Embryonic facial prominence (tissue), 1 donor: Measurements from ENCODE around the gene GBF1.

Experiments used
- DNase-seq: peaks from one replicate; pipeline ENCODE4 v3.0.0-alpha.2; 2016; ENCODE audit errors: extremely low spot score

Gene GBF1

GRCh38 chr10:102408131-102408727 lies 162.9 kb downstream of the GBF1 start:
- no peak for DNase-seq

GRCh38 chr10:102408728-102409603 lies 163.6 kb downstream of the GBF1 start:
- peak; percentile 58 for DNase-seq

GRCh38 chr10:102409604-102410428 lies 164.5 kb downstream of the GBF1 start:
- DNase-seq = no peak

GRCh38 chr10:102410429-102411073 lies 165.2 kb downstream of the GBF1 start:
- DNase-seq = peak; percentile 40

GRCh38 chr10:102411341-102412255 lies 166.3 kb downstream of the GBF1 start:
- DNase-seq = no peak

GRCh38 chr10:102412293-102412692 lies 167.0 kb downstream of the GBF1 start:
- no peak for DNase-seq

GRCh38 chr10:102413053-102413705 lies 167.8 kb downstream of the GBF1 start:
- DNase-seq = no peak

GRCh38 chr10:102413806-102414561 lies 168.7 kb downstream of the GBF1 start:
- DNase-seq = no peak

GRCh38 chr10:102414749-102415148 lies 169.4 kb downstream of the GBF1 start:
- DNase-seq = no peak

- DNase-seq = no peak
These were observed 171.0 kb downstream of the GBF1 start for GRCh38 chr10:102416283-102416682.

GRCh38 chr10:102416695-102417094 lies 171.4 kb downstream of the GBF1 start:
- DNase-seq = no peak

- DNase-seq = no peak
These were observed 173.4 kb downstream of the GBF1 start, which contains the start of gene PSD for GRCh38 chr10:102418622-102419268. TSS of gene PSD (minus strand) at chr10:102418785. CDS start at chr10:102417038, 1,747 bp downstream.

- no peak for DNase-seq
These were observed 174.2 kb downstream of the GBF1 start for GRCh38 chr10:102419269-102420180.

- DNase-seq = no peak
These were observed 174.9 kb downstream of the GBF1 start for GRCh38 chr10:102420181-102420713.

- peak; percentile 93 for DNase-seq
These were observed 175.6 kb downstream of the GBF1 start, which contains the start of gene FBXL15 for GRCh38 chr10:102420714-102421506. TSS of gene FBXL15 (plus strand) at chr10:102420836. CDS start at chr10:102421130, 294 bp downstream.

GRCh38 chr10:102421507-102421756 lies 176.1 kb downstream of the GBF1 start:
- no peak for DNase-seq
